Hematopoietic multipotent progenitor cell treated with erythropoietin and hydrocortisone succinate and interleukin-3 and kit ligand, for 17 days (in vitro differentiated cells): ENCODE results near the gene BHLHE40.

Experiments used
- DNase-seq: peaks from one replicate; pipeline ENCODE4 v3.0.0-alpha.2; 2015; ENCODE audit warnings: low spot score

The BHLHE40 gene

DNA sequence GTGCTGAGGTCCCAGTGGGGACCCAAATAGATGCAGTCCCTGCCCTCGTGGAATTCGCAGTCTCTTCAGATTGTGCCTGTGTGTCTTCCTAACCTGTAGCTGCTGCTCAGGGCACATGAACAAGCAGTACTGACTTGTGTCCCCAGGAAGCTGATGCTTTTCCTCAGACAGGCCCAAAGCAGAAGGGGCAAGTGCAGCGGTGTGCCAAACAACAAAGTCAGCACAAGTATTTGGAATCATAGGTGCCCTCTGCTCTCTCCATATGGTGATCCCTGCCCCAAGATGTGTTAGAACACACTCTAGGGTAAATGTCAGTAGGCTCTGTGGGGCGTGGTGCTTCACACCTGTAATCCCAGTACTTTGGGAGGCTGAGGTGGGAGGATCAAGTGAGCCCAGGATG, 21.9 kb downstream of the BHLHE40 start:
- no peak for DNase-seq

- DNase-seq = no peak
Measured at GRCh38 chr3:5001805-5002173, 22.6 kb downstream of the BHLHE40 start.

- DNase-seq = no peak
Measured at GRCh38 chr3:5002174-5002870, 23.1 kb downstream of the BHLHE40 start.

DNA sequence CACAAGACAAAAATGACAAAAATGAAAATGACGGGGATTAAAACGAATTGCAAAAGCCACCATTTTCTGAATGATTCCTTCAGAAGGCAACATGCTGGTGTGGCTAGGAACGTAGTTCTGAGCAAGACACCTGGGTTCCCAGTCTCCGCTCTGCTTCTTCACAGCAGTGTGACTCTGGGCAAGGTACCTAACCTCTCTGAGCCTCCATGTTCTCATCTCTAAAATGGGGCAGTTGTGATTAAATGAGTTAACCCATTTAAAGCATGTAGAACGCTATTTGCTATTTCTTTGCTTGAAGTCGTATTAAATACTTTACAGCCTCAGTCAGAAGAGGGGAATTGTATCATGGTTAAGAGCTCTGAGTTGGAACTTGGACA, 23.6 kb downstream of the BHLHE40 start:
- DNase-seq = no peak

DNA sequence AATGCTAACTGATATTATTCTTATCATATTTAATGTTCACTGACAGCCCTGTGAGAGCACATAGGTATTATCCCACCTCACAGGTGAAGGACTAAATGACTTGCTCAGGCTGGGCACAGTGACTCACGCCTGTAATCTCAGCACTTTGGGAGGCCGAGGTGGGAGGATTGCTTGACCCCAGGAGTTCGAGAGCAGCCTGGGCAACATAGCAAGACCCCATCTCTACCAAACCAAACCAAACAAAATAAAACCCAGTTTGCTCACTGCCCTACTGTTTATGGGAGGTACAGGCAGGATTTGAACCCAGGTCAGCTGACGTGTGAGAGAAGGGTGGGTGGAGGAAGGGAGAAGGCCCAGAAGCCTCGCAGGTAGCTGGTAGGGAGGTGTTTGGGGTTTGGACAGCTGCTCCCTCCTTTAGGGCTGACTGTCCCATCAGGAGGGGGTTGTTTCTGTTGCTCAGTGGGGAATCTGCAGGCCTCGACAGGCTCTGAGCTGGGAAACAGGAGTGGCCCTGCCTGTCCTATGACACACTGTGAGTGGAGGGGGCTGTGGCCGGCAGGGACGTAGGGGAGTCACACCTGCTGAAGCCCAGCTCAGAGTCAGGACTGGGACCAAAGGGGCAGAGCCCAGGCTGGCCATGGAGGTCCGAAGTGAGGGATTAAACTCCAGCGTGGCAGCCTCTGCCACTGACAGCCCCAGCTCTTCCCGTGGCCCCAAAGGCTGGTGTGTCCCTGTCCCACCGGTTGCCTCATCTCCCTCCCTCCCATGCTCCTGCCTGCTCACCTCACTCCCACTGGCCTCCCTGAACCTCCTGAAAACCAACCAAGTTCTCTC, 25.3 kb downstream of the BHLHE40 start:
- no peak for DNase-seq

- DNase-seq = no peak
Measured at GRCh38 chr3:5005367-5005766, 26.1 kb downstream of the BHLHE40 start.

DNA sequence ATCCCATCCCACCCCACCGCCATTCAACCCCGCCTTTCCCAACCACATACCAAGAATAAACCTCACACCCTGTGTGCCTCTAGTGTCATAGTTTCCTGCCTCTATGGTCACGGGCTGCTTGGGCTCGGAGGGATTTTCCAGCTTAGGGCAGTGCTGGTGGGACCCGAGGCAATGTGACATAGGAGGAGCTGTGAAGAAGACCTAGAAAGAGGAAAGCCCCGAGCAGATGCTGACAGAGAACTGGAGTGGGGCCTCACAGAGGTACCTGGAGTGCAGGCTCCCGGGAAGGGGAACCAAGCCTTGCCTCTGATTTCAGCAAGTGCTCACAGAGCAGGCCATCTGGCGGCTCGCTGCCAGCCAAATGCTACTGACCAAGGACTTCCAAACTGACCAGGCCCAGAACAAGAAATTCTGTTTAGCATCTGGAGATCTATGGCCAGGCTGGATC, 27.5 kb downstream of the BHLHE40 start:
- DNase-seq = no peak

DNA sequence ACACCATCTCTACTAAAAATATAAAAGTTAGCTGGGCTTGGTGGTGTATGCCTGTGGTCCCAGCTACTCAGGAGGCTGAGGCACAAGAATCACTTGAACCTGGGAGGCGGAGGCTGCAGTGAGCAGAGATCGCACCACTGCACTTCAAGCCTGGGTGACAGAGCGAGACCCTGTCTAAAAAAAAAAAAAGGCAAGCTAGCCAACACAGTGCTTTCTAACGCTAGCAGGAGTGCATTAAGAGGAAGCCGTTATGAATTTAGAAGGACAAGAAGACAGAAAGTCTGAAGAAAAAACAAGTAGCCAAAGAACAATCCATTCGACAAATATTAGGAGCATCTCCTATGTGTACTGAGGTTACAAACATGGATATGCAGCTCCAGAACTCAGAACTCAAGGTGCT, 28.6 kb downstream of the BHLHE40 start:
- DNase-seq = no peak

DNA sequence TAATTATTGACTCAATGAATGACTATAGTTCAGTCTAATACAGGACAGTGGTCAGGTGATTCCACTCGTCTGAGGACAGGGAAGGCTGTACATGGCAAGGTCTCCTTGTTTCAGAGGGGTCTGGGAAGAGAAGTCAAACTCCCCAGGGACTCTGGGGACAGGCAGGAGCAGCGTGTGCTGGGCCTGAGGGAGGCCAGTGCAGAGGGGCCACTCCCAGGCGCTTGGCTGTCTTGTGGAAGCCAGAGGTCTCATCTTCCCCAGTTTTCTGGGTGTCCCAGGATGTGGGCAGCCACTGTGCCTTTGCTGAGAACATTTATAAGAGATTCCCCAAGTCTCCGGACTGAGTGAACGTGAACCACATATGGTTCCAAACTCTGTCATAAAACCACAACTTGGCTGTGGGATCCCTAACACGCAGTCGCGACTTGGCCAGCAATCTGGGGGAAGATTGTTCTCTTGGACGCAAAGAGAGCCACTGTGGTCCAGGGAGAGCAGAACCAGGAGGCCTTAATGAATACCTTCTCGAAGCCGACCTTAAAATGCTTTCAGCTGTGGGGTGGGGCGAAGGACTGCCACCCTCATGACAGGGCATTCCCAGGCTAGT, 30.4 kb downstream of the BHLHE40 start:
- DNase-seq = no peak

DNA sequence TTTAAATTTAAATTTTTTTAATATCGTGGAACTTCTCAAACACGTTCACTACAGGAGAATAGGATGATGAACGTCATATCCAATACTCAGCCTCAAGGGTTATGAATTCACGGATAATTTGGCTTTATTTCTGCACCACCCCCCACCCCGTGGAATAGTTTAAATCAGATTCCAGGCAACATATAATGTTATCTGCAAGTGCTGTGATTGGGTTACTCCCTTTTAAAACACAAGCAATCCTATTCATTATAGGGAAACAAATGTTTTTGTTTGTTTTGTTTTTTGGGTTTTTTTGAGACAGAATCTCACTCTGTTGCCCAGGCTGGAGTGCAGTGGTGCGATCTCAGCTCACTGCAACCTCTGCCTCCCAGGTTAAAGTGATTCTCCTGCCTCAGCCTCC, 30.9 kb downstream of the BHLHE40 start:
- DNase-seq = no peak

DNA sequence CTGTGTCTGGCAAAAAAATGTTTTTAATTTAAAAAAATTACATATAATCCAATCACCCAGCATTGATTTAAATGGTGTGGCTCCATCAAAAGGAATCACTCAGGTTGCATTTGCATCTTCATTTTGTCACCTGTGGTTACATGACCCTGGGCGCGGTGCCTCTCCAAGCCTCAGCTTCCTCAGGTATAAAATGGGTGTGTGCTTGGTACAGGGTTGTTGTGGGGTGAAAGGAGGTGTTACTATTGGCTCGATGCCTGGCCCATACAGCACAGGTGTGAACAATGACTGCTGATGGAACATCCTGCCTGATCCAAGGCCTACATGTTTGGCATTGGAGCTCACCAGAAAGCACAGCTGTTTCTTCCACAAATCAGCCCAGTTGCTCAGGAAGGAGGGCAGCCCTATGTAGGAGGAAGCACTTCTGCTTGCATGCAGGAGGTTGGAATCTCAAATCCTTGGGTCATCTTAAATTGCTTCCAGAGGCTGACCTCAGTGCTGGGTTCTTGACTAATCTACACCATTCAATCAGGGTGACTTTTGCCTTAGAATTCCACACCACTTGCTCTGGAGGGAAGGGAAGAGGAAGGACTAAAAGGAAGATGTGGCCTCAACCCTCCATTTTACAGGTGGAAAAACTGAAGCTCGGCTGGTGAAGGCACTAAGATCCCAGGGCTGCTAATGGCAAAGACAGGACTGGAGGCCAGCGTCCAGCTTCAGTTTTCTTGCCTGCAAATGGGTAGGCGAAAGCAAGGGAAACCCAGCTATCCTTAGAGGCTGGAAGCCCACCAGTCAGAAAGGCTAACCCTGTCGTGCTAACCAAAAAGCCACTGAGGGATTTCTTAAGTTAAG, 31.7 kb downstream of the BHLHE40 start:
- DNase-seq = no peak

DNA sequence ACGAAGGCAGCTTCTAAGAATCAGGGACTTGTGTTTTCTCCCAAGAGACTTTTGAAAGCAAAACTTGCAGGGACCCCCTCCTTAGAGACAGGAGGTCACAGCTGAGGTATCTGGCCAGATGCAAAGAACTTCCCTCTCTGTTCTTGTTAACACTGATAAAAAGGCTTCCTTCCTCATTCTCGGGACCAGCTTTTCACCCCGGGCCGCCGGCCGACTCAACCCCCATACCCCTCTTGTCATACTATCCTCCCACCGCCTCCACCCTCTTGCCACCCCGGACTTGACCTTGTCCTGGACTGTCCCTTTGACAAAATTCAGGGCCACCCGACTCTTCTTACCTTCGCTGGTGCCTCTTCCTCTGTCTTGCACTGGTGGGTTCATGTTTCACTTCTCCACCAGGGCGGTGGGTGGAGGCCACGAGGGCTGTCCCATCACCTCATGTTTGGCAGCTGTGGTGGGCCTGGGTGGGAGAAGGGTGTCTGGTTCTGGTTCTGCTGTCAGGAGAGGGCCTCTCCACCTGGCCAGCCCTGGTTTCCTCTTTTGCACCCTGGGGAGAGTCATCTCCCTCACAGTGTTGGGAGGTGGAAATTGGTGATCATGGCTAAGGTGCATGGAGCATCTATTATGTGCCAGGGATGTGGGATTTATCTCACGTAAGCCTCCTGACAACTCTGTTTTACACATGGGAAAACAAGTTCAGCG, 32.5 kb downstream of the BHLHE40 start:
- no peak for DNase-seq

DNA sequence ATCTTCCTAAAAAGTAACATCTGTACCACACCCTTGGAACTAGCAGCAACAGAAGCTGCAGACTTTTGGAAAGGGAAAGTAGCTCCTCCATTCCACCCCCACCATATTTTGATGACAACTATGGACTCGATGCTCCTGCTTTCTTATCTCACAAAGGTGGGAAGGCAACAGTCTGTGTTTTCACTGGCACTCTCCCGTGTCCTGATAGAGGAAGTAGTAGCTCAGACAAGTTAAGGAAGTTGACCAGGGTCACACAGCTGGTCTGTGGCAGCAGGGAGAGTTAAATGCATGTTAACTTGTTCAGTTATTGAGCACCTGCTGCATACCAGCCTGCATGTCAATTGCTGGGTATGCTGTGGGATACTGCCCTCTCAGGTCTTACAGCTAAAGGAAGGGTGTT, 33.1 kb downstream of the BHLHE40 start:
- DNase-seq = no peak

DNA sequence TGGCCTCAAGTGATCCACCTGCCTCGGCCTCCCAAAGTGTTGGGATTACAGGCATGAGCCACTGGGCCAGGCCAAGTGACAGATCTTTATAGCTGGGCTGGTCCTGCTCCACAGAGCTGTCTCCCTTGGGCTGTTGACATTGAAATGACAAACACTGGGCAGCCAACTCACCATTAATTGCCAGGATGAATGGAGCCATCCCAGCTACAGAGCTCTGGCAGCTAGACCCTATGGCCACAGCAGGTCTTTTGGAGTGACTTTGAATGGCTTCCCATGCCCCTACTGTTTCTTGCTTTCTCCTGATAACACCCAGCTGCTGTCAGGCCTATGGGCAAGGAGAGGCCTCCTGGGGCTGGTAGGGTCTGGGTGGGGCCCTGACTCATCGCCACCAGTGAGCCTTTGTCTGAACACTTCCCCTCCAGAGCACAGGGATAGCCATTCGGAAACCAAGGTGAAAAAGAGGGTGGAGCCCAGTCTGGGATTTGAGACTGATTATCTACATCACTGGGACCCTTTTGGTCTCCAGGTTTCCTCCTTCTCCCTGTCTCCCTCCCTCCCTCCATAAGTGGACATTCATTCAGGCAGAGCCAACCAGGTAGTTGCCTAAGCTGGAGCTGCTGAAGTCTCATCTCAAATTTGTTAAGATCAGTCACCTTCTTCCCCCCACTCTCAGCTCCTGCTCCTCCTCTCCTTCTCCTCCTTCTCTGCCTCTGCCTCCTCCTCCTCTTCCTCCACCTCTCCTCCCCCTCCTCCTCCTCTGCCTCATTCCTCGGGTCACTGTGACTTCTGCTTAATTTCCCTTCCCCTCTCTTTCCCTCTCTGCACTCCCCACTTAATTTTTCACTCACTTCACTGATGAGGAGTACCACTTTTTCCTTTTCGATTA, 34.0 kb downstream of the BHLHE40 start:
- DNase-seq = no peak

GRCh38 chr3:5014391-5014790, 35.2 kb downstream of the BHLHE40 start:
- no peak for DNase-seq

GRCh38 chr3:5015056-5015455, 35.8 kb downstream of the BHLHE40 start:
- DNase-seq = no peak

DNA sequence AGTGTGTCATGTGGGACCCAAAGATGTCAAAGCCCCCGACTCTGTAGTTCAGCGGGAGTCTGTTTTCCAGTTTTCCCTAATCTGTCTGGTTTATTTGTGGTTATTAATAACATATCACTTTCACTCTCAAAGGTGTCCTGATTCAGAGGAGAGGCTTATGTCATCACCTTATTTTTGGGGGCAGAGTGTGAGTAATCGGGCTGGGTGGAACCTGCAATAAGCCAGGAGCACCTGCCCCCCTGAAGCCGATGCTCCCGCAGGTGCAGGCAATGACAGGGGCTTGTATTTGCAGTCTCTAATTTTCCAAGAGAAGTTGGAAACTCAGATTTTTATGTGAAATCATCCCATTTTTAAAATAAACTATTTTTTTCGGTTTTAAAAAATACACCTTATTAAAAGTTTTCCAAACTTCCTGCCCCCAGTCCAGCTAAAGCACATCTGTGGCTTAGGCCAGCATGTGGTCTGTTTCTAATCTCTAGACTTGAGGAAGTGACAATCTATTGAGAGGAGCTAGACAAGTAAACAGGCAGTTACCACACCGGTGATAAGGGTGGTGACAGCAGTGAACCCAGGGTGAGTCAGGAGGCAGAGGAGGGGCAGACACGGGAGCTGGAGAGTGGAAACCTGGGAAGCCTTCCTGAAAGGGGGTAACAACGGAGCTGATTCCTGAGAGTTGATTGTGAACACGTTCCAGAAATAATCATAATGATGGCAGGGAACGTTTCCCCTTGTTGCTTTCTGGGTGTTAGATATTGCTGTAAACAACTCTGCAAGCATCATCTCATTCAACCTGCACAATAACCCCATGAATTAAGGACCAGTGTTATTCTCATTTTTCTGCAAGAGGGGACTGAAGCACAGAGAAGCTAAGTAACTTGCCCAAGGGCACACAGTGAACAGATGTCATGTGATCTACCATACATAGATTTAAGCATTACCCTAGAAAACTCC, 37.2 kb downstream of the BHLHE40 start:
- DNase-seq = no peak

DNA sequence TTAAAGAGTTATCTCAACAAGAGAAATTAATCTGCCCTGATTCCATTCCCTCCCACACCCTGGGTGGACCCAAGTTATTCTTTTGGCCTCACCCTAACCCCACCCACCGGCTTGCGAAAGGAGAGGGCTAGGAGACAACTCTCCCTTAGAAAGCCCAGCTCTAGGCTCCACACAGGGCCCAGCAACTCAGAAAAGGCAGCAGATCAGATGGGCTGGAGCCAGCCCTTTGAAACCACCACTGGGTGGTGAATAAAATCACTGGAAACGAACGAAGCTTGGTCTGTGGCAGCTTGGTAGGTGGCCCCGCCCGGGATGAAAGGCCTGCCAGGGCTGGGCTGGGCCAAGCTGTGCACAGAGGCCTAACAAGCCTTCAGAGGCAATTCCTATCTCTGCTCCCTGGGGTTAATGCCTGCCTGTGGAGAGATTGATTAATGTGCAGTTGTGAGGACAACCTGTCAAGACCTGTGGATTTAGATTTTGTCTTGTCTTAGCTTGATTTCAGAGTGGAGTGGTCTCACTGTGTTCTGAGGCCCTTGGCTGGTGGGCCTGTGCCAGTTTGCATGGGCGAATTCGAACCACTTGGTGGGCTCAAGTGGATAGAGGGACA, 38.8 kb downstream of the BHLHE40 start:
- peak; percentile 23 for DNase-seq
